AG04450 (cell line): ENCODE data around the gene ATG7. TPM values are rescaled to one million over a fixed set of nuclear protein-coding genes. Genes with fewer than 3 reads are reported as not detected.
"Not testable (repeated sequence)": the region's sequence is repeated elsewhere in the genome, so short reads cannot be mapped to it uniquely, and the experiment has no call there.

Source experiments
- CTCF ChIA-PET: fragments of 300-600, 350-600 bp; formaldehyde crosslinking; extraction: SDS; loops from one replicate; lab custom pipeline; 2022; ENCODE audit warnings: antibody characterized with exemption, inconsistent platforms; lab: Charles Lee
- POLR2A ChIA-PET: fragments of 350-600 bp; formaldehyde crosslinking; extraction: SDS; loops from one replicate; lab custom pipeline; 2021; ENCODE audit warnings: antibody characterized with exemption, inconsistent platforms; lab: Yijun Ruan, JAX
- DNase-seq: peaks from one replicate; pipeline ENCODE4 v3.0.0-alpha.2; 2011; ENCODE audit warnings: low read depth, low spot score
- H3K27ac ChIP-seq: one replicate; pipeline ENCODE4 v1.5.1; 2012; ENCODE audit warnings: low read depth, low read length, control low read depth
- H3K27me3 ChIP-seq: one replicate; pipeline ENCODE4 v1.6.0; 2012; ENCODE audit warnings: low read length; ENCODE audit not compliant: control insufficient read depth, insufficient read depth
- H3K4me3 ChIP-seq: 2 replicates; pipeline ENCODE4 v1.5.1; 2011; ENCODE audit warnings: mild to moderate bottlenecking, low read depth, low read length, control low read depth
- H3K9me3 ChIP-seq: 2 replicates; pipeline ENCODE4 v1.5.1; 2012; ENCODE audit warnings: low read length; ENCODE audit not compliant: control insufficient read depth, insufficient read depth
- CTCF ChIP-seq: IDR thresholded peaks from 2 replicates; pipeline ENCODE4 v1.5.1; 2011; ENCODE audit warnings: low read depth, low read length, control low read depth, inconsistent platforms
- polyA plus RNA-seq: library from polyadenylated mRNA; depleted of rRNA; stranded (reverse); fragments of >200 nt; gene quantifications from 2 replicates; pipeline ENCODE4 v1.2.3, GENCODE V29; 2011

Gene ATG7
- polyA plus RNA-seq, 1 experiment = 51.7 TPM

- Histone ChIP-seq H3K4me3 (no peak overlapping the region), H3K9me3 (no peaks in the 10 kb centered on the region; the same call in 1 of the 2 replicates), H3K27me3 (no peaks in the 10 kb centered on the region), H3K27ac (no peak overlapping the region)
- no peak for TF ChIP-seq CTCF
- ChIA-PET POLR2A (no interaction called here), CTCF (no interaction called here)
- no peak for DNase-seq
Measured at GRCh38 chr3:11250902-11251806, 21.0 kb upstream of the ATG7 start.

- H3K27ac ChIP-seq = no peak overlapping the region
- ChIA-PET POLR2A (no interaction called here), CTCF (no interaction called here)
- no peak for DNase-seq
- TF ChIP-seq CTCF = no peak
- H3K27me3 ChIP-seq = no peaks in the 10 kb centered on the region
- H3K9me3 ChIP-seq = no peaks in the 10 kb centered on the region; the same call in 1 of the 2 replicates
- H3K4me3 ChIP-seq = no peak overlapping the region
Measured at GRCh38 chr3:11251807-11252176, 20.4 kb upstream of the ATG7 start.

- CTCF ChIA-PET = no interaction called here
Measured at GRCh38 chr3:11254876-11255275, 17.3 kb upstream of the ATG7 start.

GRCh38 chr3:11255537-11255936 lies 16.7 kb upstream of the ATG7 start:
- H3K4me3 ChIP-seq, H3K9me3 ChIP-seq, CTCF ChIA-PET, H3K27ac ChIP-seq, DNase-seq, H3K27me3 ChIP-seq, POLR2A ChIA-PET: not testable (repeated sequence)

More at GRCh38 chr3:11254876-11255275, 17.3 kb upstream of the ATG7 start:
- POLR2A ChIA-PET = no interaction called here
- Histone ChIP-seq H3K27me3 (no peaks in the 10 kb centered on the region), H3K4me3 (no peak overlapping the region), H3K9me3 (no peaks in the 10 kb centered on the region; the same call in 1 of the 2 replicates), H3K27ac (no peak overlapping the region)
- no peak for DNase-seq
- TF ChIP-seq CTCF = no peak

- no peak overlapping the region for H3K27ac ChIP-seq
- no peak for DNase-seq
- no peak overlapping the region for H3K4me3 ChIP-seq
- no peaks in the 10 kb centered on the region for H3K27me3 ChIP-seq
- ChIA-PET CTCF (no interaction called here), POLR2A (no interaction called here)
- no peaks in the 10 kb centered on the region; the same call in 1 of the 2 replicates for H3K9me3 ChIP-seq
- TF ChIP-seq CTCF = no peak
Measured at GRCh38 chr3:11258958-11259357, 13.2 kb upstream of the ATG7 start.
